Stimulated activated CD8-positive, alpha-beta memory T cell treated with anti-CD3 and anti-CD28 coated beads, Interleukin-4, amount 100 ng/mL, for 4 hours (primary cell): ENCODE measurements around the gene FMNL1.
"Not testable (repeated sequence)": the region's sequence is repeated elsewhere in the genome, so short reads cannot be mapped to it uniquely, and the experiment has no call there.

ENCODE experiments used
- DNase-seq, 2 donors: peaks; one replicate each; pipeline ENCODE4 v3.0.0-alpha.2; 2020; ENCODE audit warnings: low read depth in 2 of 2, low spot score in 1 of 2

FMNL1 gene

DNA sequence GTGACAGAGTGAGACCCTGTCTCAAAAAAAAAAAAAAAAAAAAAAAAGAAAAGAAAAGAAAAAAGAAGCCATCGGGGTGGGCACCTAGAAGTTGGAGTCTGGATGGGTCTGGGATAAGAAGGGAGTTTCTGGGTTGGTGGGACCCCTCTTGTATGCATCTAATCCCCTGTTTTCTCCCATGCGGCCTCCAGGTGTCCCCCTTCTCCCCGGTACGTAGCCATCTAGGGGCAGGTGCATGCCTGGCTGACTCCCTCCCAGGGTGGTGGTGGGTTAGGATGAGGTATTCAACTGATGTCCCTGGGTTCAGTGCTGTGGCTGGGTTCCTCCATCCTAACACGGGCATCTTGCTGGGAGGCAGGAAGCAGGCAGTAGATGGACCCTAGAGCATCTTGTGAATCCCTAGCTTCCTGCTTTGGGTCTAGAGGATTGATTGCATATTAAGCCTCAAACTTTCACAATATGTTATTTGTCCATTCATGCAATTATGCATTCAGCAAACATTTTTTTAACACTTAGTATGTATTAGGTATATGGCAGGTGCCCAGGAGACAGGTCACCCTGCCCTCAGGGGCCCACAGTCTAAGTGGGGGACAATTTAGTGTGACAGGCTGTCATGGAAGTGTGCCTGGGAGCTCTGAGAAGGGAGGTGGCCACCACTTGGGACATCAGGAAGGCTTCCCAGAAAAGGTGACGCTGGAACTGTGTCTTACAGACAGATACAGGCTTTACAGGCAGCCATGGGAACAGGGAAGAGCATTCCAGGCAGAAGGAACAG lies 13.1 kb downstream of the FMNL1 start:
- no peak for DNase-seq

- DNase-seq = peak in 1 of 2 donors; percentile 75
These were observed 14.0 kb downstream of the FMNL1 start for GRCh38 chr17:45235416-45236281.

DNA sequence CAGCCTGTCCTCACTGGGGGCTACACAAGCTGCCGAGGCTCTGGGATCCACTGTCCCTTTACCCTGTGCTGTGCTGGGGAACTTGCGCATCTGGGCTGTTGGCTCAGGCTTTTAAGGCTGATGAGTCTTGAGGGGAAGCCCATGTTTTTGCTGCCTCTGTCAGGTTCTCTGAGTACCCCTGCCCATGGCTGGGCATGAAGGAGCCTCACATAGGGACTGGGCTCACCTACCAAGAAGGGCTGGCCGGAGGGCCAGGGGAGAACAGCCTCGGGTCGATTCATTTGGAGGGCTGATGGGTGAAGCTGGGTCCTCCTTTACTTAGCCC lies 14.6 kb downstream of the FMNL1 start:
- DNase-seq = no peak

DNA sequence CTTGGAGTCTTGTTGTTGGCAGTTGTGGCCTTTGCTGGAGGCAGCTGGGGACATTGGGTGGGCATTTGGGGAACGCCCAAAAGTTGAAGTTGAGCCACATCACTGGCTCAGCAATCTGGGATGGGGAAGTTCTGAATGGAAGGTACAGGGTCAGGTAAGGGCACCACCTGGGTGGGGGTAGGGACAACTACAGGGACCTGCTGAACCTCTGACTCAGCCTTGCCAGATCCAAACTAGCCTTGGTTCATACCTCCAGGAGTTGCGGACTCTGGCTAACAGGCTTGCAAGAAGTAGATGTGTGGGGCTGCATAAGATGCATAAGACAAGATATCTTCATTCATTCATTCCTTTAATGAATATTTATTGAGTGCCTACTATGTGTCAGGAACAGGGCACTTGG lies 16.0 kb downstream of the FMNL1 start:
- no peak for DNase-seq

DNA sequence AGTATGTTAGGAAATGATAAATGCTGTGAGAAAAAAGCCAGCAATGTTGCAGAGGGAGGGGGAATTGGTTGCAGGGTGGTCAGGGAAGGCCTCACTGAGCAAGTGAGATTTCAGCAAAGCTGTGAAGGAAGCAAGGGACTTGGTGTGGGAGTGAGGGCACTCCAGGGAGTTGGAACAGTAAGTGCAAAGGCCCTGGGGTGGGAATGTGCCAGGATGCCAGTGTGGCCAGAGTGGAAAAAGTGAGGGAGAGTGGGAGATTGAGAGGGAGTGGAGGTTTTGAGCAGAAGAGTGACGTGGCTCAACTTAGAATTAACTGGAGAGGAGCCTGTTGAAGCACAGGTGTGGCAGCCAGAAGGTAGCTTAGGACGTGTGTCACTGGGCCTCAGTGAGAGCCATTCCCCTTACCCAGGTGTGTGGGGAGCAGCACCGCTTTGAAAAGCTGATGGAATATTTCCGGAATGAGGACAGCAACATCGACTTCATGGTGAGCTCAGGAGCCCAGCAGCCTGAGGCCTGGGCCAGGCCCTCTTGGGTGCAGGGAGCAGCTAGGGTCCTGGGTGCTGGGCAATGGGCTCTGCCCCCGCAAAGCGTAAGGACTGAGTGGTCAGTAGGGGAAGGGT lies 16.6 kb downstream of the FMNL1 start:
- DNase-seq = no peak

GRCh38 chr17:45240905-45241327 lies 19.2 kb downstream of the FMNL1 start:
- DNase-seq = no peak

GRCh38 chr17:45241328-45242028 lies 19.8 kb downstream of the FMNL1 start:
- no peak for DNase-seq

DNA sequence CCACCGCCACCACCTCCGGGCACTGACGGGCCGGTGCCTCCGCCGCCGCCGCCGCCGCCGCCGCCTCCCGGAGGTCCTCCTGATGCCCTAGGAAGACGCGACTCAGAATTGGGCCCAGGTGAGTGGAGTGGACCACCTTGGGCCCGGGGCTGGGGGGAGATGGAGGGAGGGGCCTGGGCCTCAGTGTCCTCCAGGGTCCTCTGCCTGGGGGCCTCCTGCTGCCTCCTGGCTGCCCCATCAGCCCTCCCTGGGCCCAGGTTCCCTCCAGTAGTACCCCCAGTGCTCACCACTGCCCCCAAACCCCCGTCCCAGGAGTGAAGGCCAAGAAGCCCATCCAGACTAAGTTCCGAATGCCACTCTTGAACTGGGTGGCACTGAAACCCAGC lies 20.3 kb downstream of the FMNL1 start:
- no peak for DNase-seq

- DNase-seq = no peak
These were observed 22.1 kb downstream of the FMNL1 start for GRCh38 chr17:45243750-45244149.

GRCh38 chr17:45244725-45245656 lies 23.3 kb downstream of the FMNL1 start:
- DNase-seq = no peak

GRCh38 chr17:45246338-45246737 lies 24.7 kb downstream of the FMNL1 start:
- DNase-seq = no peak

DNA sequence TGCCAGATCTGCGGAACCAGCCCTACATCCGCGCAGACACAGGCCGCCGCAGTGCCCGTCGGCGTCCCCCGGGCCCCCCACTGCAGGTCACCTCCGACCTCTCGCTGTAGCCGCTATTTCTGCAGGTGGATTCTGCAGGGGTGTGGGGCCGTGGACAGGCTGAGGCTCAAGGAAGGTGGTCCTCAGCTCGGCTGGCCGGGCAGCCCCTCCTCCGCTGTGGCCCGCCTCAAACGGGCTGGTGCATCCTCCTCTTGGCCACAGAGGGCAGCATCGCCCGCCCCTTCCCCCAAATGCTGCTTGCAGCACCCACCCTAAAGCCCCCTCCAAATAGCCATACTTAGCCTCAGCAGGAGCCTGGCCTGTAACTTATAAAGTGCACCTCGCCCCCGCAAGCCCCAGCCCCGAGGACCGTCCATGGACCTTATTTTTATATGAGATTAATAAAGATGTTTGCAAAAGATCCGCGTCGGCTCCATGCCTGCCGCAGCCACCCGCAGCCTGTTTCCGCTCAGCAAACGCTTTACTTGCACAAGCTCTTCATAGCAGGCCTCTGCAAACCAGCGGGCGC lies 25.3 kb downstream of the FMNL1 start:
- DNase-seq = no peak

DNA sequence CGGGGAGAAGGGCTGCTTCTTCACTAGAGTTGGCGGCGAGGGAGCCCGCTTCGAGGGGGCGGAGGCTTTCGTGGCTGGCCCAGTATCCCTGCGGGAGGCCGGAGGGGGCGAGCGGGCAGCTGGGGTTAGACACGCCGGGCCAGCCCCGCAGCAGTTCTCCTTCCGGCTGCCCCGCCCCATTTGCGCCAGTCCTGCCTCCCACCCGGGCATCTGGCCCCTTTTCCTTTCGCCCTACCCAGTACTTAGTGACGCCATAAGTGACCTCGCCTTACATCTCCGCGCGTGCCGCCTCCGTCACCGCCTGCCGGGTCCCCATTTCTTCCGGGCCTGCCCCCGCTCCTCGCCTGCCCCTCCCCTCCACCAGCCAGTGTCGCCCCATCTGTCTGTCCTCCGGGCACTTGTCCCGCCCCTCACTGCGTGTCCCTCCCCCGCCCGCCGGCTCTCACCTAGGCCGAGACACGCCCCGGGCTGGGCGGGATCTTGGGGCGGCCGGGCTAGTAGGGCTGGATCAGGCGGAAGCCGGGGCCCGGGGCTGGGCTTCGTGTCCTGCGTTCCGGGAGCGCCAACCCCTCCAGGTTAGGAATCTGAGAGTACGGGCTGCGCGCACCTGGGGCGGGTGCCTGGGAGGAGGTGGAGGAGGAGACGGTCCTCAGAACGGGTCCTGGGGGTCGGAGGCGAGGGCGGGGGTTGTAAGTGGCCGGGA lies 25.9 kb downstream of the FMNL1 start:
- DNase-seq = peak; percentile 90 to 95

DNA sequence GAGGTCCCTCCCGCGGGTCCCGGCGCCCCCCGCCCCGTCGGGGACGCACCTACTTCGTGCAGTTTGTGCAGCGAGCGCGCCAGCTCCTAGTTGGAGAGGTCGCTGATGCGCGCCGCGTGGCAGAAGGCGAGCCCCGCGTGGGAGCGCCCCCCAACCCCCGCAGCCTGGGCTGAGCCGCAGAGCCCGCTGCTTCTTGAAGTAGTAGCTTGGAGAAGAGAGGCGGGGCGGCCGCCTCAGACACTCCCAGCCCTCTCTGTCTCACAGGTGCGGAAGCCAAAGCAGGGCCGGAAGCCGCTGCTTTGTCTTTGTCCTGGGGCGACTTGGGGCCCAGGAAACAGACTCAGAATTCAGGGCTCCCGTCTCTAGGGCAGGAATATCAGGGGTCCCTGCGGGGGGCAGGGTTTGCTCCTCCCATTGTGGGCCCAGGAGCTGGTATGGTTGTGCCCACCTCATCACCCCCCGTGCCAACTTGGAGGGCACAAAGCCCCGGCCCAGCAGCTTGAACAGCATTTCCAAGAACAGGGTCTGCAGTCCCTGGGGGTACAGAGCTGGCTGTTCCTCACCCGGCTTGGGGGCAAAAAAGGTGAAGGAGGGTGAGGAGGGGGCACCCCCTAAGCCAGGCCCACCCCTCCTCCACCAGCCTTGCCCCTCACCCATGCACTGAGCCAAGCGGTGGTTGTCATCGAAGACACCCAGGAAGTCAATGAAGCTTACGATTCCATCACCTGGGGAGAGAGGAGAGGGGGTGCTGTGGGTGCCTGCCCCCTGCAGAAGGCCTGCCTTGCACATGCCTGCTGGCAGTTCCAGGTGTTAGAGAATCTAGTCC lies 26.7 kb downstream of the FMNL1 start:
- DNase-seq = peak; percentile 63 to 74

- DNase-seq = no peak
These were observed 30.2 kb downstream of the FMNL1 start for GRCh38 chr17:45251931-45252330.

- not testable (repeated sequence) for DNase-seq
These were observed 31.6 kb downstream of the FMNL1 start for GRCh38 chr17:45253237-45253636.

DNA sequence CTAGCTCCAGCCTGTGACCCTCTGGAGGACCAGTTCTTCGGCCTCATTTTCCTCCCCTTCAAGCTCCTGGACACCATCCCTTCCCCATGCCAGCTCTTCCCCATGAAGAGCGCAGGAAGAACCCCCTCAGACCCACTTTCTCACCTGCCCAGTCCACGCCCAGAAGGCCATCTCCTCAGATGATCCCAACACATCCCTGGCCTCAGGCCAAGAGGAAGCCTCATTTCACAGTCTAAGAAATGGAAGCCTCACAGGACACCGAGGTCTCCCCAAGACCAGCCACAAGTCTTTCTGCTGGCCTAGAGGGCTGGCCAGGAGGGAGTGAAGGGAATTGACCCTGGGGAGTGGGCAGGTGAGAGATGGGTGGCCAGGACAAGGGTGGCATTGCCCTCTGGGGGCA lies 32.2 kb downstream of the FMNL1 start:
- no peak for DNase-seq

DNA sequence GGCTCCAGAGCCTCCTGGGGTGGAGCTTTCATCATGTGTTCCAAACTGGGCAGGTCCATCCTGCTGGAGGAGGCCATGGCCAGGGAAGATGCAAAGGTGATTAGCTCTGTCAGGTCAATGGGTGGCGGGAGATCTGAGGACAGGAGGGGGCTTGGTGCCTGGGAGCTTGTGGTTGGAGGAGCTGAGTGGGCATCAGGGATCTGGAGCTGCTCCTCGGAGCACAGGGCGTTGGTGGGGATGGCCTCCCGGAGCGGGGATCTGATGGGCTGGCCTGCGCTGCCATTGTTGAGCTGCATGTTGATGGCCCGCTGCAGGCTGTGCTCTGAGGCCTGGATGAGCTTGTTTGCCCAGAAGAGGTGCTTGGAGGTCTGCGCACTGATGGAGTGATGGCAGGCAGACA lies 33.7 kb downstream of the FMNL1 start:
- no peak for DNase-seq
